H1 (cell line): ENCODE results near the gene DYNC1LI1. TPM values are rescaled to one million over a fixed set of nuclear protein-coding genes. Genes with fewer than 3 reads are reported as not detected.

Experiments used
- CTCF ChIA-PET: fragments of 300-600 bp; sonication (Branson Sonifier 250); formaldehyde crosslinking; loops from one replicate; lab custom pipeline; 2021; ENCODE audit not compliant: partially characterized antibody; lab: Charles Lee
- POLR2A ChIA-PET: fragments of 300-600 bp; sonication (Branson Sonifier 250); formaldehyde crosslinking; loops from one replicate; lab custom pipeline; 2021; ENCODE audit warnings: inconsistent platforms; ENCODE audit not compliant: partially characterized antibody; lab: Charles Lee
- DNase-seq, 2 experiments: peaks; one replicate each; pipeline versions ENCODE4 v3.0.0 to v3.0.0-alpha.2; 2010 to 2022; ENCODE audit warnings: low spot score in 2 of 2, low read depth in 1 of 2, mixed read lengths in 1 of 2
- FAIRE-seq: peaks from 2 replicates; lab custom pipeline; 2011; peaks lifted over from hg19 to GRCh38; lab: Jason Lieb, UNC
- H2AFZ ChIP-seq: 2 replicates; pipeline ENCODE4 v1.8.1; 2012; ENCODE audit warnings: low read length, inconsistent platforms
- H2AK5ac ChIP-seq: 2 replicates; pipeline ENCODE4 v1.6.1; 2013; ENCODE audit warnings: low read depth, low read length
- H2BK120ac ChIP-seq: replicated peaks from 2 replicates; pipeline ENCODE3; 2013; ENCODE audit warnings: low read depth, low read length, inconsistent platforms
- H2BK12ac ChIP-seq: 2 replicates; pipeline ENCODE4 v1.6.1; 2013; ENCODE audit warnings: low read depth, low read length
- H2BK15ac ChIP-seq: 2 replicates; pipeline ENCODE4 v1.6.1; 2013; ENCODE audit warnings: low read length
- H2BK20ac ChIP-seq: 2 replicates; pipeline ENCODE4 v1.6.1; 2013; ENCODE audit warnings: low read length
- H2BK5ac ChIP-seq: 2 replicates; pipeline ENCODE4 v1.6.1; 2013; ENCODE audit warnings: low read depth, low read length
- H3K14ac ChIP-seq: 2 replicates; pipeline ENCODE4 v1.6.1; 2013; ENCODE audit warnings: inconsistent platforms; ENCODE audit not compliant: insufficient read length
- H3K18ac ChIP-seq: 2 replicates; pipeline ENCODE4 v1.6.1; 2013; ENCODE audit warnings: low read length; ENCODE audit errors: extremely low read depth
- H3K23ac ChIP-seq: 2 replicates; pipeline ENCODE4 v1.6.1; 2013; ENCODE audit warnings: inconsistent platforms; ENCODE audit not compliant: insufficient read length
- H3K23me2 ChIP-seq: 2 replicates; pipeline ENCODE4 v1.6.1; 2013; ENCODE audit warnings: low read depth, low read length
- H3K27ac ChIP-seq: 2 replicates; pipeline ENCODE4 v1.6.1; 2011; ENCODE audit warnings: low read depth, low read length, inconsistent platforms
- H3K27me3 ChIP-seq, 4 experiments: replicated peaks in 1 of 4; 1 replicate in 1 of 4; 2 replicates in 3 of 4; pipeline versions ENCODE4 v1.6.1 to v1.8.1; 2011 to 2013; ENCODE audit warnings: low read length in 3 of 4, mild to moderate bottlenecking in 3 of 4, inconsistent platforms in 2 of 4, mixed read lengths in 2 of 4, moderate library complexity in 1 of 4; ENCODE audit not compliant: control insufficient read depth in 3 of 4, insufficient read depth in 3 of 4; ENCODE audit errors: extremely low read depth in 1 of 4
- H3K36me3 ChIP-seq, 4 experiments: 2 replicates each; pipeline versions ENCODE4 v1.6.1 to v1.8.1; 2011 to 2013; ENCODE audit warnings: mild to moderate bottlenecking in 4 of 4, low read length in 3 of 4, moderate library complexity in 2 of 4, control low read depth in 1 of 4, inconsistent platforms in 1 of 4; ENCODE audit not compliant: insufficient read depth in 4 of 4, control insufficient read depth in 2 of 4
- H3K4ac ChIP-seq: replicated peaks from 2 replicates; pipeline ENCODE3; 2013; ENCODE audit warnings: low read length, low read depth, mixed read lengths, inconsistent platforms; ENCODE audit not compliant: insufficient read length
- H3K4me1 ChIP-seq, 4 experiments: replicated peaks in 1 of 4; 1 replicate in 1 of 4; 2 replicates in 3 of 4; pipeline versions ENCODE4 v1.6.1 to v1.8.1; 2011 to 2013; ENCODE audit warnings: low read length in 3 of 4, inconsistent platforms in 2 of 4, mixed read lengths in 1 of 4; ENCODE audit not compliant: insufficient read depth in 4 of 4, control insufficient read depth in 3 of 4
- H3K4me2 ChIP-seq, 2 experiments: 2 replicates each; pipeline versions ENCODE4 v1.6.1 to v1.8.1; 2011 to 2013; ENCODE audit warnings: low read depth in 2 of 2, low read length in 2 of 2, control low read depth in 1 of 2, inconsistent platforms in 1 of 2, mild to moderate bottlenecking in 1 of 2; ENCODE audit not compliant: insufficient read depth in 1 of 2
- H3K4me3 ChIP-seq, 4 experiments: fragments of 200-600, 300-600 bp in 1 of 4; sonication (generic), shearing (Covaris generic), sonication (Bioruptor Twin) in 1 of 4; 2 replicates each; pipeline versions ENCODE4 v1.5.1 to v1.8.1; 2011 to 2016; ENCODE audit warnings: low read length in 4 of 4, low read depth in 3 of 4, control low read depth in 2 of 4, inconsistent platforms in 2 of 4, mild to moderate bottlenecking in 2 of 4, mixed read lengths in 1 of 4, moderate library complexity in 1 of 4; ENCODE audit not compliant: insufficient read depth in 2 of 4; ENCODE audit errors: extremely low read depth in 1 of 4
- H3K56ac ChIP-seq: replicated peaks from 2 replicates; pipeline ENCODE3; 2013; ENCODE audit warnings: low read depth, mild to moderate bottlenecking, mixed read lengths, low read length, inconsistent platforms; ENCODE audit not compliant: insufficient read length
- H3K79me1 ChIP-seq: 2 replicates; pipeline ENCODE4 v1.6.1; 2013; ENCODE audit warnings: low read depth, low read length, control low read depth
- H3K79me2 ChIP-seq, 2 experiments: 2 replicates each; pipeline versions ENCODE4 v1.6.1 to v1.8.1; 2012 to 2013; ENCODE audit warnings: low read length in 2 of 2, mild to moderate bottlenecking in 2 of 2, inconsistent platforms in 1 of 2; ENCODE audit not compliant: insufficient read depth in 2 of 2, control insufficient read depth in 1 of 2
- H3K9ac ChIP-seq, 4 experiments: replicated peaks in 1 of 4; 1 replicate in 1 of 4; 2 replicates in 3 of 4; pipeline versions ENCODE4 v1.6.1 to v1.8.1; 2011 to 2013; ENCODE audit warnings: low read depth in 3 of 4, low read length in 3 of 4, control low read depth in 2 of 4, mild to moderate bottlenecking in 2 of 4, moderate library complexity in 2 of 4, inconsistent platforms in 1 of 4; ENCODE audit errors: extremely low read depth in 1 of 4
- H3K9me3 ChIP-seq, 2 experiments: 2 replicates each; pipeline versions ENCODE4 v1.6.1 to v1.8.1; 2012 to 2013; ENCODE audit warnings: mild to moderate bottlenecking in 2 of 2, moderate library complexity in 2 of 2, control low read depth in 1 of 2, inconsistent platforms in 1 of 2, low read depth in 1 of 2, low read length in 1 of 2, mixed read lengths in 1 of 2; ENCODE audit not compliant: insufficient read depth in 2 of 2
- H4K20me1 ChIP-seq, 2 experiments: replicated peaks in 1 of 2; 2 replicates each; pipeline versions ENCODE3 to v1.8.1; 2011 to 2013; ENCODE audit warnings: inconsistent platforms in 2 of 2, low read length in 2 of 2, mild to moderate bottlenecking in 1 of 2; ENCODE audit not compliant: insufficient read depth in 2 of 2, control insufficient read depth in 1 of 2
- H4K5ac ChIP-seq: 2 replicates; pipeline ENCODE4 v1.6.1; 2013; ENCODE audit warnings: low read length, low read depth, mixed read lengths, inconsistent platforms; ENCODE audit not compliant: insufficient read length
- H4K8ac ChIP-seq: 2 replicates; pipeline ENCODE4 v1.8.0; 2013; ENCODE audit warnings: mild to moderate bottlenecking, moderate library complexity, low read length, inconsistent platforms; ENCODE audit not compliant: insufficient read depth; ENCODE audit errors: extremely low read depth
- H4K91ac ChIP-seq: replicated peaks from 2 replicates; pipeline ENCODE3; 2013; ENCODE audit warnings: low read length, mixed read lengths, inconsistent platforms; ENCODE audit not compliant: insufficient read length
- ASH2L ChIP-seq: fragments of 200-600, 300-600 bp; sonication (generic); IDR thresholded peaks from one replicate; pipeline ENCODE4 v1.7.1; 2017; ENCODE audit warnings: low read length
- BACH1 ChIP-seq: IDR thresholded peaks from 2 replicates; pipeline ENCODE4 v1.6.1; 2012; ENCODE audit warnings: low read length, improper control_type of control experiment
- JUND ChIP-seq: IDR thresholded peaks from 2 replicates; pipeline ENCODE4 v1.6.1; 2011; ENCODE audit warnings: mild to moderate bottlenecking, improper control_type of control experiment, low read length
- PHF8 ChIP-seq: fragments of 200-600 bp; sonication (generic); conservative IDR thresholded peaks from 2 replicates; pipeline ENCODE4 v1.7.1; 2012; ENCODE audit warnings: low read depth, mild to moderate bottlenecking, inconsistent platforms, low read length, moderate library complexity
- POU5F1 ChIP-seq: IDR thresholded peaks from 2 replicates; pipeline ENCODE4 v1.6.1; 2011; ENCODE audit warnings: low read depth, mild to moderate bottlenecking, low read length, moderate library complexity
- RXRA ChIP-seq: IDR thresholded peaks from 2 replicates; pipeline ENCODE4 v1.6.1; 2011; ENCODE audit warnings: low read depth, mild to moderate bottlenecking, low read length, moderate library complexity; ENCODE audit not compliant: insufficient read depth
- SAP30 ChIP-seq: fragments of 300-600 bp; sonication (generic); IDR thresholded peaks from 2 replicates; pipeline ENCODE4 v1.7.1; 2012; ENCODE audit warnings: low read length, moderate library complexity, mild to moderate bottlenecking, inconsistent platforms; ENCODE audit not compliant: insufficient read depth, insufficient replicate concordance
- SIRT6 ChIP-seq: IDR thresholded peaks from one replicate; pipeline ENCODE4 v1.7.1; 2012; ENCODE audit warnings: low read length, inconsistent platforms
- TAF7 ChIP-seq: optimal IDR thresholded peaks from 2 replicates; pipeline ENCODE3; 2011; ENCODE audit warnings: low read depth, mild to moderate bottlenecking, inconsistent platforms, low read length, moderate library complexity, borderline replicate concordance
- YY1 ChIP-seq: IDR thresholded peaks from 2 replicates; pipeline ENCODE4 v1.6.1; 2011; ENCODE audit warnings: low read depth, mild to moderate bottlenecking, low read length
- WGBS, 2 experiments: shearing (Covaris generic) in 1 of 2; methylation state at CpG; one replicate each; pipeline versions ENCODE4 v1.1.6 to v1.1.7; 2013 to 2015; ENCODE audit warnings: low lambda C conversion rate in 2 of 2, mixed read lengths in 2 of 2, inconsistent platforms in 1 of 2, low coverage in 1 of 2, missing lambda C conversion rate in 1 of 2; ENCODE audit not compliant: insufficient replicate concordance in 2 of 2, insufficient coverage in 1 of 2, insufficient read length in 1 of 2; ENCODE audit errors: extremely low coverage in 1 of 2, missing lambda C conversion rate in 1 of 2; 5-methylcytosine and 5-hydroxymethylcytosine counted together
- polyA plus RNA-seq, 7 experiments: library from polyadenylated mRNA; depleted of rRNA in 3 of 7; stranded (reverse) in 5 of 7; unstranded in 2 of 7; fragments of >200 nt in 5 of 7; fragments of 200-250 nt in 2 of 7; gene quantifications; 1 replicate in 5 of 7; 2 replicates in 1 of 7; 4 replicates in 1 of 7; pipeline versions ENCODE4 v1.2.1 to v1.2.3, GENCODE V29; 2011 to 2013; ENCODE audit warnings: missing spikeins in 2 of 7, mixed read lengths in 2 of 7
- total RNA-seq: library from RNA; stranded (reverse); fragmentation: NEBNext Ultra II Directional; extraction: Animal tissue kit (Norgen Biotek cat#: 25700); gene quantifications from 2 replicates; pipeline ENCODE4 v1.2.1, GENCODE V29; 2021
- TF ChIP-seq, protein P1 (sequence below), 3 experiments: IDR thresholded peaks; 1 replicate in 2 of 3; 2 replicates in 1 of 3; pipeline versions ENCODE4 v1.5.1 to v1.6.1; 2011; ENCODE audit warnings: low read length in 3 of 3, mild to moderate bottlenecking in 3 of 3, inconsistent platforms in 2 of 3, low read depth in 1 of 3, moderate library complexity in 1 of 3; ENCODE audit not compliant: insufficient read depth in 1 of 3; ENCODE audit errors: control extremely low read depth in 1 of 3

DYNC1LI1 gene
- total and polyA plus RNA-seq, 2 of the 8 experiments (the other 6 are each of a cell fraction or from before 2014, with no cell fraction given): 13.6 to 45.1 TPM

DNA sequence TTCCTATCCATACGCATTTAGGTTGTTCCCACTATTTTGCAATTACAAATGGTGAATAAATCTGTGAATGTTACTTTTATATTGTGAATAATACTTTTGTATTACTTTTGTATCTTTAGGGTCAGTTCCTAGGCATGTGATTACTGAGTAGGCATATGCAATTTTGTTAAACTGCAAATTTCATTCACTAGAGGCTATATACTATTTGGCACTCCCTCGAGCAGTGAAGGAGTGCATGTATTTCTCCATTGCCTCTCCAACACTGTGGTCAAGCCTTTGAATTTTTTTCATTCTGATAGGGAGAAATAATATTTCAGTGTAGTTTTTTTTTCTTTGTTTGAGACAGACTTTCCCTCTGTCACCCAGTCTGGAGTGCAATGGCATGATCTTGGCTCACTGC, 59.7 kb downstream of the DYNC1LI1 start:
- no peak overlapping the region for H2BK5ac ChIP-seq
- FAIRE-seq (no peak), DNase-seq (no peak)
- no peak overlapping the region for H2AFZ ChIP-seq
- ChIA-PET POLR2A (interaction anchor here (1.3 to 1.4 kb wide), 2 partner anchors 59 to 266 kb away, joined by 4 to 5 read pairs; partner anchors contain the start of gene DYNC1LI1), CTCF (interaction anchor here (0.6 to 4.5 kb wide), 10 partner anchors 11 to 287 kb away, joined by 3 to 34 read pairs (median 4); no protein-coding TSS in a partner anchor)
- H3K36me3 ChIP-seq: no peaks in the 10 kb centered on the region
- 91% methylated on average over 2 of the region's 2 CpGs; no CpG with 5 or more reads in 1 of the 2 experiments for WGBS, 2 experiments
- H2BK12ac ChIP-seq: no peak overlapping the region
- H3K79me2 ChIP-seq: no peaks in the 10 kb centered on the region
- H3K23me2 ChIP-seq: peaks cover 1% of the 10 kb centered on the region; the same call in 1 of the 2 replicates
- H3K18ac ChIP-seq: no peak overlapping the region
- no peak overlapping the region for H3K14ac ChIP-seq
- H2AK5ac ChIP-seq: no peak overlapping the region
- no peaks in the 10 kb centered on the region for H3K27me3 ChIP-seq
- H3K4me1 ChIP-seq: peaks cover 0 to 2% (median 0%) of the 10 kb centered on the region in 4 experiments; a peak in 1 of 7 replicates
- H3K23ac ChIP-seq: no peak overlapping the region
- no peaks in the 10 kb centered on the region for H3K79me1 ChIP-seq
- H3K56ac ChIP-seq: no peak overlapping the region
- H3K9ac ChIP-seq: no peak overlapping the region
- no peaks in the 10 kb centered on the region for H3K9me3 ChIP-seq
- no peak overlapping the region for H2BK20ac ChIP-seq
- H3K4me3 ChIP-seq: no peak overlapping the region
- H3K4me2 ChIP-seq: no peak overlapping the region
- H3K4ac ChIP-seq: no peak overlapping the region
- H4K5ac ChIP-seq: no peak overlapping the region
- H2BK15ac ChIP-seq: no peak overlapping the region
- no peak overlapping the region for H4K8ac ChIP-seq
- H4K91ac ChIP-seq: no peak overlapping the region
- H4K20me1 ChIP-seq: no peaks in the 10 kb centered on the region
- H2BK120ac ChIP-seq: no peak overlapping the region
- H3K27ac ChIP-seq: no peak overlapping the region
- TF ChIP-seq SAP30: no peak
- no peak for TF ChIP-seq POU5F1
- TF ChIP-seq ASH2L: no peak
- TF ChIP-seq YY1: no peak
- TF ChIP-seq JUND: no peak
- no peak for TF ChIP-seq PHF8
- TF ChIP-seq BACH1: no peak
- TF ChIP-seq, protein P1, sequence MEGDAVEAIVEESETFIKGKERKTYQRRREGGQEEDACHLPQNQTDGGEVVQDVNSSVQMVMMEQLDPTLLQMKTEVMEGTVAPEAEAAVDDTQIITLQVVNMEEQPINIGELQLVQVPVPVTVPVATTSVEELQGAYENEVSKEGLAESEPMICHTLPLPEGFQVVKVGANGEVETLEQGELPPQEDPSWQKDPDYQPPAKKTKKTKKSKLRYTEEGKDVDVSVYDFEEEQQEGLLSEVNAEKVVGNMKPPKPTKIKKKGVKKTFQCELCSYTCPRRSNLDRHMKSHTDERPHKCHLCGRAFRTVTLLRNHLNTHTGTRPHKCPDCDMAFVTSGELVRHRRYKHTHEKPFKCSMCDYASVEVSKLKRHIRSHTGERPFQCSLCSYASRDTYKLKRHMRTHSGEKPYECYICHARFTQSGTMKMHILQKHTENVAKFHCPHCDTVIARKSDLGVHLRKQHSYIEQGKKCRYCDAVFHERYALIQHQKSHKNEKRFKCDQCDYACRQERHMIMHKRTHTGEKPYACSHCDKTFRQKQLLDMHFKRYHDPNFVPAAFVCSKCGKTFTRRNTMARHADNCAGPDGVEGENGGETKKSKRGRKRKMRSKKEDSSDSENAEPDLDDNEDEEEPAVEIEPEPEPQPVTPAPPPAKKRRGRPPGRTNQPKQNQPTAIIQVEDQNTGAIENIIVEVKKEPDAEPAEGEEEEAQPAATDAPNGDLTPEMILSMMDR (IDR thresholded peaks at IDR 0.05; ENCODE audit: control extremely low read depth in 1 of 3, insufficient read depth in 1 of 3, low read depth in 1 of 3, low read length in 3 of 3): no peak
- TF ChIP-seq TAF7: no peak
- TF ChIP-seq SIRT6: no peak
- TF ChIP-seq RXRA: no peak
